Kidney epithelial cell (primary cell): Measurements from ENCODE around the gene ANK3. TPM values are rescaled to one million over a fixed set of nuclear protein-coding genes. Genes with fewer than 3 reads are reported as not detected.

Experiments
- DNase-seq: peaks from one replicate; pipeline ENCODE4 v3.0.0-alpha.2; 2010; ENCODE audit warnings: low read depth
- H3K27me3 ChIP-seq: 2 replicates; pipeline ENCODE4 v1.6.0; 2011; ENCODE audit warnings: low read length; ENCODE audit not compliant: control insufficient read depth, insufficient read depth
- H3K36me3 ChIP-seq: 2 replicates; pipeline ENCODE4 v1.5.1; 2011; ENCODE audit warnings: low read length; ENCODE audit not compliant: control insufficient read depth, insufficient read depth
- H3K4me3 ChIP-seq: 2 replicates; pipeline ENCODE4 v1.5.1; 2011; ENCODE audit warnings: low read depth, mild to moderate bottlenecking, control low read depth, low read length
- total RNA-seq: library from RNA; depleted of rRNA; stranded (reverse); fragments of >200 nt; gene quantifications from 2 replicates; pipeline ENCODE4 v1.2.3, GENCODE V29; 2015
- TF ChIP-seq, protein P1 (sequence below): IDR thresholded peaks from 2 replicates; pipeline ENCODE4 v1.5.1; 2011; ENCODE audit warnings: mild to moderate bottlenecking, moderate library complexity, low read length, control low read depth, inconsistent platforms; ENCODE audit not compliant: insufficient read depth, poor library complexity, severe bottlenecking

The ANK3 gene
- total RNA-seq, 1 donor from 2014 or later = 14.8 TPM

DNA sequence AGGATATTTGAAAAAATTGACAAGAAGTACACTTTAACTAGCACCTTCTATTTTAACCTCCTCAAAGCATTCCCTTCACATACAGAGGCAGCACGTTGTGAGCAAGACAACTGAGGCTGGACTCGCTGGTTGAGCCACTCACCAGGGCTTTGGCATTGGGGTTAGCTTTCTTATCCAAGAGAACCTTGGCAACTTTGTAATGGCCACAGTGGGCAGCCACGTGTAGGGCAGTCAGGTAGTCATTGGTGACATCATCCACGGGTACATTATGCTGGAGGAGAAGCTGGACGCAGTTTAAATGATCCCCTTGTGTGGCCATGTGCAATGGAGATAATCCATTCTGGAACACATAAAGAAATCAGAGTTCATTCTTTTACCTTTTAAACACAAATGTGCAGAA lies 181.8 kb downstream of the ANK3 start:
- H3K4me3 ChIP-seq = no peak overlapping the region
- no peaks in the 10 kb centered on the region for H3K27me3 ChIP-seq
- no peaks in the 10 kb centered on the region for H3K36me3 ChIP-seq
- no peak for DNase-seq
- TF ChIP-seq, protein P1, sequence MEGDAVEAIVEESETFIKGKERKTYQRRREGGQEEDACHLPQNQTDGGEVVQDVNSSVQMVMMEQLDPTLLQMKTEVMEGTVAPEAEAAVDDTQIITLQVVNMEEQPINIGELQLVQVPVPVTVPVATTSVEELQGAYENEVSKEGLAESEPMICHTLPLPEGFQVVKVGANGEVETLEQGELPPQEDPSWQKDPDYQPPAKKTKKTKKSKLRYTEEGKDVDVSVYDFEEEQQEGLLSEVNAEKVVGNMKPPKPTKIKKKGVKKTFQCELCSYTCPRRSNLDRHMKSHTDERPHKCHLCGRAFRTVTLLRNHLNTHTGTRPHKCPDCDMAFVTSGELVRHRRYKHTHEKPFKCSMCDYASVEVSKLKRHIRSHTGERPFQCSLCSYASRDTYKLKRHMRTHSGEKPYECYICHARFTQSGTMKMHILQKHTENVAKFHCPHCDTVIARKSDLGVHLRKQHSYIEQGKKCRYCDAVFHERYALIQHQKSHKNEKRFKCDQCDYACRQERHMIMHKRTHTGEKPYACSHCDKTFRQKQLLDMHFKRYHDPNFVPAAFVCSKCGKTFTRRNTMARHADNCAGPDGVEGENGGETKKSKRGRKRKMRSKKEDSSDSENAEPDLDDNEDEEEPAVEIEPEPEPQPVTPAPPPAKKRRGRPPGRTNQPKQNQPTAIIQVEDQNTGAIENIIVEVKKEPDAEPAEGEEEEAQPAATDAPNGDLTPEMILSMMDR = no peak

DNA sequence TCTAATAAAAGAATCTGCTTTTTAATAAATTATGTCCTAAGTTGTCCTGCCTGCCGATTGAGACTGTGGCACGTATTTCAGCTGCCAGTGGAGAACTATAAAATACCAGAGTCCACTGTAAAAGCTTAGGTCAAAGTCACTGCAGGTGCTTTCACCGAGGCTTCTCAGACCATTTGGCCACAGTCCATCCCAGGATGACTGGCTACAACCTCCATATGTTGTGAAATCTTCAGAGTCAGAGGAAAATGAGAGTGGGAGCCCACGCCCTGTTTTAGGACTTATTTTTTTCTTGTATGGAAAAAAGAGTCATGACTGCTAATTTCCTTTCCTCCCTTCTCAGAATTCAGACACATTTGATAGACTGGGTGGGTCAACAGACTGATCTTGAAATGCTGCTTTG lies 182.9 kb downstream of the ANK3 start:
- H3K36me3 ChIP-seq = no peaks in the 10 kb centered on the region
- TF ChIP-seq, protein P1 = no peak
- H3K4me3 ChIP-seq = no peak overlapping the region
- no peaks in the 10 kb centered on the region for H3K27me3 ChIP-seq
- no peak for DNase-seq

DNA sequence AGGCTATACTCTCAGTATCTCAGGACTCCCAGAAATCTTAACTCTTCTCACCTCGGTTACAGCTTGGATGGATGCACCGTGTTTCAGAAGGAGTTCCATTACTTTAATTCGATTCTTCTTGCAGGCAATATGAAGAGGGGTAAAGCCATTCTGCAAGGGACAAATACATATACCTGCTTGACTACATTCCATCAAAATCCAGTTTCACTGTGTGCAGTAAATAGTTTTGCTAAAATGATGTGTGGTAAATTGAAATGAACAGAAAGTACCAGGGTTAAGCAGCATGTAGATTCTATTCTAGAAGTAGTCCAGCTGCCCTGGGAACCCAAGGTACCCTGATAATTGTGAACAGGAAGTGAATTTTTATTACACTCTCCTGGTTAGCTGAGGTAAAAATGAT lies 183.9 kb downstream of the ANK3 start:
- H3K36me3 ChIP-seq = no peaks in the 10 kb centered on the region
- TF ChIP-seq, protein P1 = no peak
- H3K27me3 ChIP-seq = no peaks in the 10 kb centered on the region
- no peak for DNase-seq
- no peak overlapping the region for H3K4me3 ChIP-seq

DNA sequence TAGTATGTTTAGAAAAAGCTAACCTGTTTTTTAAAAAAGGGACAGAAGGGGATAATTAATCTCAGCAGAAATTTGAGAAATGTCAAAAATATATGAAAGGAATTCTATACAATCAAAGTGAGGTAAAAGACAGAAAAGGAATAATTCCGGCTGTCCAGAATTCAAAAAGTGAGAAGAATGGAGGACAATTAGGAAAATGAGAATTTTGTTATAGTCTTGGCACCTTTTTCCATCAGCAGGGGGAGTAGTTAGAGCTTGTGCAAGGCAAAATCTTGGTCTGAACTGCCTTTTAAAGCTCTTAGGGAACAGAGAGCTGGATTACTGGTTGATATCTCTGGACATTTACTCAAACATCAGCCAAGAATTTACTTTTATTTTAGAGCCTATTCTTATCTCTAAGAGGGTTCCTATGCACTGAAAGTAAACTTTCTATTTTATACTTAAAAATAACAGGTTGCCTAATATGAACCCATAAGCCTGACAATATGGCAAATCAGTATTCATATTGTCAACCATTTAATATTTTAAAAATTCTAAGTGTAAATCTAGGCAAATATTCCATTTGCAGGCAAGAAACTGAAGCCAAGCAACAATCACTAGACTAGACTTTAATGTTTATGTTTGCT lies 185.6 kb downstream of the ANK3 start:
- Histone ChIP-seq H3K27me3 (no peaks in the 10 kb centered on the region), H3K36me3 (no peaks in the 10 kb centered on the region), H3K4me3 (no peak overlapping the region)
- TF ChIP-seq, protein P1 = peak; percentile 73
- DNase-seq = no peak

DNA sequence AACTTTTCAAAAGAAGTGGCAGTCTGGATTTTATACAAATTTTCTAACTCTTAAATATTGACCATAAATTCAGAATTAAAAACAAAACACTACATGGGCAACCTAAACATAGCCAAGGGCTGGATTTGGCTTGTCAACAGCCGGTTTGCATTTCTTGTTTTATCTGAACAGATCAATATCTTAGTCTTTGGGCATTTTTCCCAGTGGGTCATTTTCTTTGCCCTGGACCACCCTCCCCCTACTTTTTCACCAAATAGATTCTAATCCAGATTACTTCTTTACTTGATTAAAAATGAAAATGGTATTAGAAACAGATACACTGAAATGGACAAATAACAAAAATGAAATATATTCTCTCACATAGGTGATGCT lies 189.0 kb downstream of the ANK3 start:
- no peak overlapping the region for H3K4me3 ChIP-seq
- no peaks in the 10 kb centered on the region for H3K27me3 ChIP-seq
- no peaks in the 10 kb centered on the region for H3K36me3 ChIP-seq
- TF ChIP-seq, protein P1 = no peak
- no peak for DNase-seq

DNA sequence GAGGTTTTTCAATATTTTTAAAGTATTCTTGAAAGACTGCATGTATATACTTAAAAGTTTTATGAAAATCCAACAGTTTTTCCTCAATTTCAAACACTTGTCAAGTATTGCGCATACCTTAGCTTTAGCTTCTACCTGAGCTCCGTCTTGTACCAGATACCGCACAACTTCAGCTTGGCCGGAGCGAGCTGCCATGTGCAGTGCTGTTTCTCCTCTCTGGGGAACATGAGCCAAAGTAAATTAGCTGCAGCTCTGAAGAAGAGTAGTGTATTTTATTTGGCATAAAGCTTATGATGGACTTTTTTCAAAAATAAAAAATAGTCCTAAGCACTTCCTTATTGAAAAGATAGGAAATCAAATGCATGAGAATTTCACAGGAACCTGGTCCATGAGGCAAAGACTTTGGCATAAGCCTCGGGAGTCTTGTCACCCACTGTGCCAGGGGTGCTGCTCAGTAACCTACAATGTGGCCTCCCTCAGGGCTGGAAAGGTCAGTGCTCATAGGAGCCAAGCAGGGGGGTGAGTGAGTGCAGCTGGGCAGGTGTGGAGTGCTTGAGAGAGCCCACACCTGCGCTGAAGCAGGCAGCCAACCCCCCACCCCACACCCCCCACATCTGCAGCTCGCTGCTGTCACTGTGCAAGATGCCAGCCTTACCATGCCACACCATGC lies 189.5 kb downstream of the ANK3 start:
- TF ChIP-seq, protein P1 = no peak
- Histone ChIP-seq H3K36me3 (no peaks in the 10 kb centered on the region), H3K4me3 (no peak overlapping the region), H3K27me3 (no peaks in the 10 kb centered on the region)
- no peak for DNase-seq
